Astrocyte (in vitro differentiated cells and primary cell): ENCODE data around the gene PDE4C. TPM values are rescaled to one million over a fixed set of nuclear protein-coding genes. Genes with fewer than 3 reads are reported as not detected.

Source experiments
- DNase-seq: peaks from one replicate; pipeline ENCODE4 v3.0.0-alpha.2; 2010; ENCODE audit warnings: low read depth
- FAIRE-seq: peaks from 2 replicates; lab custom pipeline; 2011; peaks lifted over from hg19 to GRCh38; lab: Jason Lieb, UNC
- H2AFZ ChIP-seq: 2 replicates; pipeline ENCODE4 v1.6.0; 2012; ENCODE audit warnings: low read depth, low read length, inconsistent platforms
- H3K27ac ChIP-seq: 2 replicates; pipeline ENCODE4 v1.5.1; 2011; ENCODE audit warnings: low read depth, low read length, inconsistent platforms
- H3K27me3 ChIP-seq: 2 replicates; pipeline ENCODE4 v1.6.0; 2011; ENCODE audit warnings: low read length, inconsistent platforms; ENCODE audit not compliant: insufficient read depth
- H3K36me3 ChIP-seq: 2 replicates; pipeline ENCODE4 v1.5.1; 2011; ENCODE audit warnings: low read length, inconsistent platforms; ENCODE audit not compliant: insufficient read depth
- H3K4me1 ChIP-seq: 2 replicates; pipeline ENCODE4 v1.5.1; 2011; ENCODE audit warnings: low read length, inconsistent platforms; ENCODE audit not compliant: insufficient read depth
- H3K4me2 ChIP-seq: 2 replicates; pipeline ENCODE4 v1.6.0; 2012; ENCODE audit warnings: low read length, inconsistent platforms
- H3K4me3 ChIP-seq: 2 replicates; pipeline ENCODE4 v1.5.1; 2011; ENCODE audit warnings: low read depth, mild to moderate bottlenecking, low read length, inconsistent platforms; ENCODE audit not compliant: insufficient read depth
- H3K79me2 ChIP-seq: 2 replicates; pipeline ENCODE4 v1.6.0; 2012; ENCODE audit warnings: mild to moderate bottlenecking, low read length, inconsistent platforms; ENCODE audit not compliant: insufficient read depth
- H3K9ac ChIP-seq: 2 replicates; pipeline ENCODE4 v1.6.0; 2012; ENCODE audit warnings: mild to moderate bottlenecking, low read length, inconsistent platforms
- H3K9me3 ChIP-seq: 2 replicates; pipeline ENCODE4 v1.5.1; 2012; ENCODE audit warnings: low read depth, mild to moderate bottlenecking, low read length, inconsistent platforms; ENCODE audit not compliant: insufficient read depth
- H4K20me1 ChIP-seq: 2 replicates; pipeline ENCODE4 v1.6.0; 2012; ENCODE audit warnings: low read length, inconsistent platforms; ENCODE audit not compliant: insufficient read depth
- H3K27ac Mint-ChIP-seq: one replicate; pipeline ENCODE4 v1.8.0; 2021; ENCODE audit warnings: mild to moderate bottlenecking, mixed read lengths; ENCODE audit not compliant: unreplicated experiment
- H3K27me3 Mint-ChIP-seq: one replicate; pipeline ENCODE4 v1.8.0; 2021; ENCODE audit warnings: low read depth, mixed read lengths; ENCODE audit not compliant: unreplicated experiment
- H3K36me3 Mint-ChIP-seq: one replicate; pipeline ENCODE4 v1.8.0; 2021; ENCODE audit warnings: low read depth, mixed read lengths; ENCODE audit not compliant: unreplicated experiment
- H3K4me1 Mint-ChIP-seq: one replicate; pipeline ENCODE4 v1.8.0; 2021; ENCODE audit warnings: low read depth, mixed read lengths; ENCODE audit not compliant: unreplicated experiment
- H3K4me3 Mint-ChIP-seq: one replicate; pipeline ENCODE4 v1.8.0; 2021; ENCODE audit warnings: mild to moderate bottlenecking, moderate library complexity, mixed read lengths; ENCODE audit not compliant: unreplicated experiment
- H3K9me3 Mint-ChIP-seq: one replicate; pipeline ENCODE4 v1.8.0; 2021; ENCODE audit warnings: mild to moderate bottlenecking, mixed read lengths; ENCODE audit not compliant: unreplicated experiment
- CTCF ChIP-seq: IDR thresholded peaks from 2 replicates; pipeline ENCODE4 v1.5.1; 2011; ENCODE audit warnings: low read depth, mild to moderate bottlenecking, inconsistent platforms, low read length, moderate library complexity; ENCODE audit not compliant: insufficient read depth
- EZH2 ChIP-seq: IDR thresholded peaks from 2 replicates; pipeline ENCODE4 v1.6.1; 2012; ENCODE audit warnings: mild to moderate bottlenecking, low read length, inconsistent platforms; ENCODE audit not compliant: insufficient read depth
- total RNA-seq: library from RNA; stranded (reverse); gene quantifications from 2 replicates; pipeline ENCODE4 v1.2.1, GENCODE V29; 2021

Gene PDE4C
- total RNA-seq, 1 donor from 2014 or later = 0.64 TPM

- no peaks in the 10 kb centered on the region for H4K20me1 ChIP-seq
- peak; percentile 19 for DNase-seq
- H3K4me2 ChIP-seq = peak overlapping the region; percentile 63
- no peak overlapping the region for H3K4me3 ChIP-seq
- no peaks in the 10 kb centered on the region for H3K4me1 ChIP-seq
- no peak overlapping the region for H2AFZ ChIP-seq
- H3K27me3 ChIP-seq = peaks cover 8% of the 10 kb centered on the region
- H3K36me3 Mint-ChIP-seq = no peaks in the 10 kb centered on the region
- no peak overlapping the region for H3K27ac ChIP-seq
- peaks cover 5% of the 10 kb centered on the region for H3K9me3 Mint-ChIP-seq
- TF ChIP-seq CTCF (no peak), EZH2 (peak; percentile 24)
- peaks cover 4% of the 10 kb centered on the region for H3K4me1 Mint-ChIP-seq
- no peak overlapping the region for H3K4me3 Mint-ChIP-seq
- no peak overlapping the region for H3K9ac ChIP-seq
- H3K27me3 Mint-ChIP-seq = peaks cover 45% of the 10 kb centered on the region
- no peak overlapping the region for H3K27ac Mint-ChIP-seq
- no peaks in the 10 kb centered on the region for H3K9me3 ChIP-seq
- no peaks in the 10 kb centered on the region for H3K36me3 ChIP-seq
- H3K79me2 ChIP-seq = no peaks in the 10 kb centered on the region
- FAIRE-seq = no peak
These were observed 7.1 kb upstream of the PDE4C start for GRCh38 chr19:18233224-18233825.

GRCh38 chr19:18232540-18233223 is 6.4 kb upstream of the PDE4C start:
- no peak overlapping the region for H3K9ac ChIP-seq
- H4K20me1 ChIP-seq = no peaks in the 10 kb centered on the region
- Mint-ChIP-seq H3K4me3 (peak overlapping the region; percentile 75), H3K36me3 (no peaks in the 10 kb centered on the region), H3K9me3 (peaks cover 5% of the 10 kb centered on the region), H3K27ac (no peak overlapping the region), H3K27me3 (peaks cover 45% of the 10 kb centered on the region), H3K4me1 (peaks cover 4% of the 10 kb centered on the region)
- no peaks in the 10 kb centered on the region for H3K36me3 ChIP-seq
- H3K4me2 ChIP-seq = peak overlapping the region; percentile 63
- H2AFZ ChIP-seq = no peak overlapping the region
- H3K4me1 ChIP-seq = no peaks in the 10 kb centered on the region
- H3K27ac ChIP-seq = no peak overlapping the region
- FAIRE-seq (no peak), DNase-seq (no peak)
- peaks cover 12% of the 10 kb centered on the region for H3K27me3 ChIP-seq
- no peak overlapping the region for H3K4me3 ChIP-seq
- no peaks in the 10 kb centered on the region for H3K79me2 ChIP-seq
- H3K9me3 ChIP-seq = no peaks in the 10 kb centered on the region
- TF ChIP-seq CTCF (no peak), EZH2 (no peak)

- Mint-ChIP-seq H3K9me3 (peaks cover 5% of the 10 kb centered on the region), H3K36me3 (no peaks in the 10 kb centered on the region), H3K4me3 (no peak overlapping the region), H3K4me1 (peaks cover 4% of the 10 kb centered on the region), H3K27ac (no peak overlapping the region), H3K27me3 (peaks cover 43% of the 10 kb centered on the region)
- Histone ChIP-seq H3K9me3 (no peaks in the 10 kb centered on the region), H3K4me3 (no peak overlapping the region), H3K79me2 (no peaks in the 10 kb centered on the region), H4K20me1 (no peaks in the 10 kb centered on the region), H3K4me2 (no peak overlapping the region), H3K36me3 (no peaks in the 10 kb centered on the region), H3K9ac (no peak overlapping the region), H3K4me1 (no peaks in the 10 kb centered on the region), H3K27ac (no peak overlapping the region), H2AFZ (no peak overlapping the region), H3K27me3 (peaks cover 12% of the 10 kb centered on the region)
- FAIRE-seq (no peak), DNase-seq (no peak)
- TF ChIP-seq EZH2 = no peak
- no peak for TF ChIP-seq CTCF
These were observed 5.5 kb upstream of the PDE4C start for GRCh38 chr19:18231775-18232174.
